CD4-positive, CD25-positive, alpha-beta regulatory T cell (primary cell): Measurements from ENCODE around the gene PRKG1. TPM values are rescaled to one million over a fixed set of nuclear protein-coding genes. Genes with fewer than 3 reads are reported as not detected.

Experiments
- ATAC-seq, 2 donors: fragments of 150-1000 bp; cut with Tn5 transposase; one replicate each; pipeline ENCODE4 v1.10.0; 2021; ENCODE audit warnings: low read depth in 2 of 2, moderate number of reproducible peaks in 2 of 2, moderate library complexity in 1 of 2
- DNase-seq, 3 donors: peaks; one replicate each; pipeline versions ENCODE4 v3.0.0 to v3.0.0-alpha.2; 2012 to 2022; ENCODE audit warnings: mixed read lengths in 1 of 3
- H3K27ac ChIP-seq: one replicate; pipeline ENCODE4 v1.7.0; 2013; ENCODE audit warnings: mild to moderate bottlenecking, low read length; ENCODE audit not compliant: insufficient read depth, poor library complexity, severe bottlenecking
- H3K27me3 ChIP-seq: one replicate; pipeline ENCODE4 v1.7.0; 2013; ENCODE audit warnings: low read length; ENCODE audit not compliant: control insufficient read depth, insufficient read depth
- H3K36me3 ChIP-seq: one replicate; pipeline ENCODE4 v1.7.0; 2013; ENCODE audit warnings: mild to moderate bottlenecking, low read length, moderate library complexity; ENCODE audit not compliant: control insufficient read depth, insufficient read depth
- H3K4me1 ChIP-seq: 2 replicates; pipeline ENCODE4 v1.7.0; 2013; ENCODE audit warnings: mild to moderate bottlenecking, low read length; ENCODE audit not compliant: insufficient read depth, control insufficient read depth, poor library complexity, severe bottlenecking
- H3K4me3 ChIP-seq: one replicate; pipeline ENCODE4 v1.7.0; 2013; ENCODE audit warnings: low read depth, mild to moderate bottlenecking, low read length, moderate library complexity
- H3K9me3 ChIP-seq, 2 experiments: 1 replicate in 1 of 2; 2 replicates in 1 of 2; pipeline ENCODE4 v1.7.0; 2013; ENCODE audit warnings: low read length in 2 of 2, mild to moderate bottlenecking in 1 of 2, moderate library complexity in 1 of 2; ENCODE audit not compliant: control insufficient read depth in 2 of 2
- H3K27ac Mint-ChIP-seq, 3 donors: one replicate each; pipeline ENCODE4 v1.8.0; 2020 to 2022; ENCODE audit warnings: mild to moderate bottlenecking in 3 of 3, mixed read lengths in 3 of 3, moderate library complexity in 2 of 3
- H3K27me3 Mint-ChIP-seq: one replicate; pipeline ENCODE4 v1.8.0; 2022; ENCODE audit warnings: mild to moderate bottlenecking, mixed read lengths
- H3K36me3 Mint-ChIP-seq: one replicate; pipeline ENCODE4 v1.8.0; 2020; ENCODE audit warnings: mixed read lengths
- H3K4me1 Mint-ChIP-seq, 4 donors: one replicate each; pipeline ENCODE4 v1.8.0; 2020 to 2022; ENCODE audit warnings: mixed read lengths in 4 of 4, mild to moderate bottlenecking in 1 of 4
- H3K4me3 Mint-ChIP-seq, 4 donors: one replicate each; pipeline ENCODE4 v1.8.0; 2020 to 2022; ENCODE audit warnings: mild to moderate bottlenecking in 4 of 4, mixed read lengths in 4 of 4, moderate library complexity in 3 of 4
- H3K9me3 Mint-ChIP-seq, 7 donors: one replicate each; pipeline ENCODE4 v1.8.0; 2020 to 2022; ENCODE audit warnings: mixed read lengths in 7 of 7, mild to moderate bottlenecking in 3 of 7, moderate library complexity in 2 of 7
- polyA plus RNA-seq, 4 donors: library from polyadenylated mRNA; unstranded; fragments of 300-500 nt; fragmentation: Illumina TruSeq; gene quantifications; one replicate each; pipeline ENCODE4 v1.2.3, GENCODE V29; 2021
- total RNA-seq: library from RNA; stranded (reverse); gene quantifications from one replicate; pipeline ENCODE4 v1.2.3, GENCODE V29; 2022

PRKG1 gene
- total and polyA plus RNA-seq, 5 donors from 2014 or later = 0.30 TPM; not detected in 4

GRCh38 chr10:51615764-51616298, 541.5 kb downstream of the PRKG1 start:
- H3K27me3 Mint-ChIP-seq = no peaks in the 10 kb centered on the region

GRCh38 chr10:51617576-51618235, 543.4 kb downstream of the PRKG1 start:
- DNase-seq (no peak), ATAC-seq (no peak)
- Histone ChIP-seq H3K9me3 (peaks cover 0 to 3% of the 10 kb centered on the region in 2 experiments), H3K36me3 (no peaks in the 10 kb centered on the region), H3K27ac (no peak overlapping the region), H3K4me3 (no peak overlapping the region), H3K4me1 (no peaks in the 10 kb centered on the region), H3K27me3 (no peaks in the 10 kb centered on the region)
- Mint-ChIP-seq H3K9me3 (peaks cover 0 to 24% (median 4%) of the 10 kb centered on the region in 7 donors), H3K27me3 (no peaks in the 10 kb centered on the region), H3K4me1 (no peaks in the 10 kb centered on the region), H3K4me3 (no peak overlapping the region), H3K27ac (no peak overlapping the region), H3K36me3 (no peaks in the 10 kb centered on the region)

More at GRCh38 chr10:51615764-51616298, 541.5 kb downstream of the PRKG1 start:
- Mint-ChIP-seq H3K9me3 (peaks cover 0 to 24% (median 4%) of the 10 kb centered on the region in 7 donors), H3K36me3 (no peaks in the 10 kb centered on the region), H3K27ac (no peak overlapping the region), H3K4me1 (no peaks in the 10 kb centered on the region), H3K4me3 (no peak overlapping the region)
- Histone ChIP-seq H3K4me3 (no peak overlapping the region), H3K4me1 (no peaks in the 10 kb centered on the region), H3K9me3 (peaks cover 0 to 3% of the 10 kb centered on the region in 2 experiments), H3K27me3 (no peaks in the 10 kb centered on the region), H3K27ac (no peak overlapping the region), H3K36me3 (no peaks in the 10 kb centered on the region)
- DNase-seq (no peak), ATAC-seq (no peak)

GRCh38 chr10:51619365-51619764, 545.1 kb downstream of the PRKG1 start:
- Histone ChIP-seq H3K27ac (no peak overlapping the region), H3K27me3 (no peaks in the 10 kb centered on the region), H3K4me1 (no peaks in the 10 kb centered on the region), H3K36me3 (no peaks in the 10 kb centered on the region), H3K9me3 (peaks cover 0 to 3% of the 10 kb centered on the region in 2 experiments), H3K4me3 (no peak overlapping the region)
- peaks cover 0 to 20% (median 4%) of the 10 kb centered on the region in 7 donors for H3K9me3 Mint-ChIP-seq
- DNase-seq (no peak), ATAC-seq (no peak)
- no peaks in the 10 kb centered on the region for H3K27me3 Mint-ChIP-seq
- no peaks in the 10 kb centered on the region for H3K4me1 Mint-ChIP-seq
- H3K36me3 Mint-ChIP-seq = no peaks in the 10 kb centered on the region
- no peak overlapping the region for H3K27ac Mint-ChIP-seq
- H3K4me3 Mint-ChIP-seq = no peak overlapping the region

GRCh38 chr10:51620131-51620530, 545.8 kb downstream of the PRKG1 start:
- H3K27me3 ChIP-seq = no peaks in the 10 kb centered on the region
- Mint-ChIP-seq H3K36me3 (no peaks in the 10 kb centered on the region), H3K4me1 (no peaks in the 10 kb centered on the region), H3K27me3 (no peaks in the 10 kb centered on the region), H3K27ac (no peak overlapping the region), H3K4me3 (no peak overlapping the region), H3K9me3 (peaks cover 0 to 16% (median 3%) of the 10 kb centered on the region in 7 donors)
- no peaks in the 10 kb centered on the region for H3K36me3 ChIP-seq
- no peaks in the 10 kb centered on the region for H3K4me1 ChIP-seq
- no peak for ATAC-seq
- DNase-seq = no peak
- H3K4me3 ChIP-seq = no peak overlapping the region
- H3K27ac ChIP-seq = no peak overlapping the region
- H3K9me3 ChIP-seq = peaks cover 0 to 3% of the 10 kb centered on the region in 2 experiments

GRCh38 chr10:51624013-51624412, 549.7 kb downstream of the PRKG1 start:
- no peaks in the 10 kb centered on the region for H3K27me3 Mint-ChIP-seq
- no peaks in the 10 kb centered on the region for H3K9me3 Mint-ChIP-seq
- ATAC-seq (no peak), DNase-seq (no peak)
- Histone ChIP-seq H3K9me3 (no peaks in the 10 kb centered on the region), H3K4me1 (no peaks in the 10 kb centered on the region), H3K36me3 (no peaks in the 10 kb centered on the region), H3K4me3 (no peak overlapping the region), H3K27ac (no peak overlapping the region), H3K27me3 (no peaks in the 10 kb centered on the region)
- no peak overlapping the region for H3K4me3 Mint-ChIP-seq
- H3K4me1 Mint-ChIP-seq = no peaks in the 10 kb centered on the region
- H3K27ac Mint-ChIP-seq = no peak overlapping the region
- no peaks in the 10 kb centered on the region for H3K36me3 Mint-ChIP-seq

GRCh38 chr10:51629934-51630639, 555.8 kb downstream of the PRKG1 start:
- H3K27ac ChIP-seq = no peak overlapping the region
- ATAC-seq (no peak), DNase-seq (no peak)
- Mint-ChIP-seq H3K4me1 (no peaks in the 10 kb centered on the region), H3K4me3 (no peak overlapping the region), H3K36me3 (no peaks in the 10 kb centered on the region), H3K27ac (no peak overlapping the region), H3K9me3 (peaks cover 0 to 7% (median 0%) of the 10 kb centered on the region in 7 donors), H3K27me3 (no peaks in the 10 kb centered on the region)
- no peaks in the 10 kb centered on the region for H3K9me3 ChIP-seq
- H3K4me1 ChIP-seq = no peaks in the 10 kb centered on the region
- H3K36me3 ChIP-seq = no peaks in the 10 kb centered on the region
- H3K27me3 ChIP-seq = no peaks in the 10 kb centered on the region
- no peak overlapping the region for H3K4me3 ChIP-seq

- H3K9me3 Mint-ChIP-seq = peaks cover 0 to 7% (median 0%) of the 10 kb centered on the region in 7 donors
- no peak for ATAC-seq
- H3K36me3 Mint-ChIP-seq = no peaks in the 10 kb centered on the region
- H3K4me1 ChIP-seq = no peaks in the 10 kb centered on the region
- no peak overlapping the region for H3K4me3 ChIP-seq
- no peak overlapping the region for H3K27ac Mint-ChIP-seq
- no peak for DNase-seq
- H3K27me3 Mint-ChIP-seq = no peaks in the 10 kb centered on the region
- no peak overlapping the region for H3K27ac ChIP-seq
- H3K4me3 Mint-ChIP-seq = no peak overlapping the region
- H3K27me3 ChIP-seq = no peaks in the 10 kb centered on the region
- H3K9me3 ChIP-seq = no peaks in the 10 kb centered on the region
- no peaks in the 10 kb centered on the region for H3K4me1 Mint-ChIP-seq
- no peaks in the 10 kb centered on the region for H3K36me3 ChIP-seq
Measured at GRCh38 chr10:51630640-51631005, 556.3 kb downstream of the PRKG1 start.
